ENCODE data around the gene TNNT2. TPM values are rescaled to one million over a fixed set of nuclear protein-coding genes. Genes with fewer than 3 reads are reported as not detected.

Gene TNNT2
- total and polyA plus RNA-seq, 2 of the 8 experiments (the other 6 are each of a cell fraction or from before 2014, with no cell fraction given) = 3.1 to 21.0 TPM

GRCh38 chr1:201386208-201386607 lies 8.7 kb upstream of the TNNT2 start:
- POLR2A ChIA-PET (ENCODE audit: partially characterized antibody) = interaction anchor here (1.1 to 2.1 kb wide), 6 partner anchors 9 to 22 kb away, joined by 3 to 8 read pairs (median 4); partner anchors contain the start of genes LAD1 and TNNT2
- Histone ChIP-seq H2AFZ (ENCODE audit: low read length) (no peak overlapping the region), H3K79me1 (ENCODE audit: low read depth, low read length) (no peaks in the 10 kb centered on the region), H4K5ac (ENCODE audit: insufficient read length, low read depth, low read length) (no peak overlapping the region), H3K56ac (replicated peaks; ENCODE audit: insufficient read length, low read depth, low read length) (no peak overlapping the region), H2BK5ac (ENCODE audit: low read depth, low read length) (no peak overlapping the region), H3K4me2 (ENCODE audit: insufficient read depth in 1 of 2, low read depth in 2 of 2, low read length in 2 of 2) (no peak overlapping the region), H4K8ac (ENCODE audit: extremely low read depth, insufficient read depth, low read length) (no peak overlapping the region), H3K23me2 (ENCODE audit: low read depth, low read length) (no peaks in the 10 kb centered on the region), H2BK12ac (ENCODE audit: low read depth, low read length) (no peak overlapping the region), H2AK5ac (ENCODE audit: low read depth, low read length) (no peak overlapping the region), H2BK120ac (replicated peaks; ENCODE audit: low read depth, low read length) (no peak overlapping the region), H3K36me3 (ENCODE audit: control insufficient read depth in 2 of 4, insufficient read depth in 4 of 4, low read length in 3 of 4) (peaks cover 0 to 4% (median 2%) of the 10 kb centered on the region in 4 experiments; a peak in 4 of 8 replicates), H4K20me1 (replicated peaks in 1 of 2; ENCODE audit: control insufficient read depth in 1 of 2, insufficient read depth in 2 of 2, low read length in 2 of 2) (no peaks in the 10 kb centered on the region), H3K23ac (ENCODE audit: insufficient read length) (no peak overlapping the region), H3K27me3 (replicated peaks in 1 of 4; ENCODE audit: control insufficient read depth in 3 of 4, extremely low read depth in 1 of 4, insufficient read depth in 3 of 4, low read length in 3 of 4) (no peaks in the 10 kb centered on the region), H3K9me3 (ENCODE audit: insufficient read depth in 2 of 2, low read depth in 1 of 2, low read length in 1 of 2) (no peaks in the 10 kb centered on the region), H3K27ac (ENCODE audit: low read depth, low read length) (no peak overlapping the region), H2BK15ac (ENCODE audit: low read length) (no peak overlapping the region), H3K18ac (ENCODE audit: extremely low read depth, low read length) (no peak overlapping the region), H4K91ac (replicated peaks; ENCODE audit: insufficient read length, low read length) (no peak overlapping the region), H3K4ac (replicated peaks; ENCODE audit: insufficient read length, low read depth, low read length) (no peak overlapping the region), H3K4me3 (ENCODE audit: extremely low read depth in 1 of 4, insufficient read depth in 2 of 4, low read depth in 3 of 4, low read length in 4 of 4) (no peak overlapping the region), H3K4me1 (replicated peaks in 1 of 4; ENCODE audit: control insufficient read depth in 3 of 4, insufficient read depth in 4 of 4, low read length in 3 of 4) (peaks cover 0 to 2% (median 0%) of the 10 kb centered on the region in 4 experiments; a peak in 1 of 7 replicates), H3K79me2 (ENCODE audit: control insufficient read depth in 1 of 2, insufficient read depth in 2 of 2, low read length in 2 of 2) (no peaks in the 10 kb centered on the region), H3K9ac (replicated peaks in 1 of 4; ENCODE audit: extremely low read depth in 1 of 4, low read depth in 3 of 4, low read length in 3 of 4) (no peak overlapping the region), H2BK20ac (ENCODE audit: low read length) (no peak overlapping the region), H3K14ac (ENCODE audit: insufficient read length) (no peak overlapping the region)
- TF ChIP-seq CTBP2 (IDR thresholded peaks at IDR 0.05; ENCODE audit: borderline replicate concordance, insufficient read depth, insufficient read length, low read length) = no peak
- no peak for TF ChIP-seq EP300 (IDR thresholded peaks at IDR 0.05; ENCODE audit: borderline replicate concordance in 1 of 2, low read depth in 2 of 2, low read length in 2 of 2)
- TF ChIP-seq RXRA (IDR thresholded peaks at IDR 0.05; ENCODE audit: insufficient read depth, low read depth, low read length) = no peak
- CTCF ChIA-PET (ENCODE audit: partially characterized antibody) = interaction anchor here (0.9 to 17.6 kb wide), 25 partner anchors 5 to 163 kb away, joined by 3 to 371 read pairs (median 6); partner anchors contain the start of genes LAD1 and TNNT2
- 90% methylated on average over 3 of the region's 8 CpGs; no CpG with 5 or more reads in 1 of the 2 experiments for WGBS, 2 experiments (ENCODE audit: extremely low coverage in 1 of 2, insufficient coverage in 1 of 2, insufficient read length in 1 of 2, insufficient replicate concordance in 2 of 2, low coverage in 1 of 2, low lambda C conversion rate in 2 of 2, missing lambda C conversion rate in 1 of 2)
- FAIRE-seq (no peak), DNase-seq (ENCODE audit: low read depth in 1 of 2, low spot score in 2 of 2) (no peak)

Measured in H1 (cell line).